RWPE1 (cell line): Measurements from ENCODE around the gene RNF126.

Experiments
- CTCF ChIA-PET: fragments of 350-600 bp; sonication (Branson Sonifier 250); formaldehyde crosslinking; extraction: SDS; loops from one replicate; lab custom pipeline; 2021; lab: Yijun Ruan, JAX
- POLR2A ChIA-PET: fragments of 400-600 bp; formaldehyde crosslinking; extraction: SDS; loops from one replicate; lab custom pipeline; 2020; ENCODE audit warnings: antibody characterized with exemption; ENCODE audit not compliant: low non-redundant PET; lab: Yijun Ruan, JAX
- DNase-seq: peaks from one replicate; pipeline ENCODE4 v3.0.0; 2012; ENCODE audit warnings: low spot score
- H3K27ac ChIP-seq: fragments of 450-650 bp; 2 replicates; pipeline ENCODE4 v1.5.1; 2017
- CTCF ChIP-seq: fragments of 450-650 bp; conservative IDR thresholded peaks from 2 replicates; pipeline ENCODE4 v1.5.1; 2017; ENCODE audit warnings: low read depth, mild to moderate bottlenecking

The RNF126 gene

GRCh38 chr19:646779-647565, 16.0 kb downstream of the RNF126 start:
- ChIA-PET CTCF (no interaction called here), POLR2A (no interaction called here)
- no peak for DNase-seq
- H3K27ac ChIP-seq: peak overlapping the region; percentile 58
- no peak for TF ChIP-seq CTCF

GRCh38 chr19:645912-646778, 16.9 kb downstream of the RNF126 start:
- CTCF ChIA-PET: interaction anchor here (0.7 kb wide), 1 partner anchor 50 kb away, joined by 3 read pairs; no protein-coding TSS in a partner anchor

GRCh38 chr19:644789-645188, 18.2 kb downstream of the RNF126 start:
- H3K27ac ChIP-seq: peak overlapping the region; percentile 58
- TF ChIP-seq CTCF: no peak
- DNase-seq: no peak
- ChIA-PET CTCF (interaction anchor here (0.7 kb wide), 1 partner anchor 92 kb away, joined by 3 read pairs; no protein-coding TSS in a partner anchor), POLR2A (interaction anchor here (0.6 kb wide), 1 partner anchor 31 kb away, joined by 4 read pairs; no protein-coding TSS in a partner anchor)

More at GRCh38 chr19:645912-646778, 16.9 kb downstream of the RNF126 start:
- H3K27ac ChIP-seq: peak overlapping the region; percentile 58
- POLR2A ChIA-PET: no interaction called here
- TF ChIP-seq CTCF: no peak
- DNase-seq: no peak

- H3K27ac ChIP-seq: peak overlapping the region; percentile 58
- DNase-seq: no peak
- no peak for TF ChIP-seq CTCF
- CTCF ChIA-PET: no interaction called here
- POLR2A ChIA-PET: no interaction called here
Measured at GRCh38 chr19:644363-644762, 18.7 kb downstream of the RNF126 start.

GRCh38 chr19:643736-644135, 19.3 kb downstream of the RNF126 start:
- ChIA-PET CTCF (no interaction called here), POLR2A (no interaction called here)
- peak overlapping the region; percentile 58 for H3K27ac ChIP-seq
- TF ChIP-seq CTCF: no peak
- DNase-seq: no peak
